NCI-H1105 treated with DMSO at 0.1 percent for 48 hours (cell line): ENCODE measurements around the gene CNOT6.
A peak's percentile ranks its signal among the peaks of the same experiment; 100 is the strongest.

Source experiments
- DNase-seq: peaks from one replicate; lab custom pipeline; 2025; lab: John Stamatoyannopoulos, UW

CNOT6 gene

DNA sequence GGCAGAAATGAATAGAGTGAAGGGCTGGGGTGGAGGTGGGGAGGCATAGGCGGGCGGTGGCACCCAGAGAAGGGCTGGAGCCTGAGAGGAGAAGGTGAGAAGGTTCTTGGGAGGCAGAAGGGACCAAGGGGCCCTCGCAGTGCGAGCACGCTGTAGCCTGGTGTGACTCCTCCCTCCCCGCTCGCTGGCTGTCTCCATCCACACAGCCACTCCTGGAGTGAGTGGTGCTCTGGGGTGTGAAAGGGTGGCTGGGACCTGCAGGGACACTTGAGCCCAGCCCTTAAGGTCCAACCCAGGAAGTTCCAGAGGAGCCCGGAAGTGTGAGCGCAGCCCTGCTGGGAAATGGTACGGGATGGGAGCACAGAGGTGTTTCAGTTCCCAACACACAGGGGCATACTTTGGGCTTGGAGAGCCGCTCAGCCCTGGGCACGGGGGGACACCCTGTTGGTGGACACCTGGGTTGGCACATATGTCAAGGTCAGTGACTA lies 106.4 kb downstream of the CNOT6 start:
- DNase-seq: no peak

DNA sequence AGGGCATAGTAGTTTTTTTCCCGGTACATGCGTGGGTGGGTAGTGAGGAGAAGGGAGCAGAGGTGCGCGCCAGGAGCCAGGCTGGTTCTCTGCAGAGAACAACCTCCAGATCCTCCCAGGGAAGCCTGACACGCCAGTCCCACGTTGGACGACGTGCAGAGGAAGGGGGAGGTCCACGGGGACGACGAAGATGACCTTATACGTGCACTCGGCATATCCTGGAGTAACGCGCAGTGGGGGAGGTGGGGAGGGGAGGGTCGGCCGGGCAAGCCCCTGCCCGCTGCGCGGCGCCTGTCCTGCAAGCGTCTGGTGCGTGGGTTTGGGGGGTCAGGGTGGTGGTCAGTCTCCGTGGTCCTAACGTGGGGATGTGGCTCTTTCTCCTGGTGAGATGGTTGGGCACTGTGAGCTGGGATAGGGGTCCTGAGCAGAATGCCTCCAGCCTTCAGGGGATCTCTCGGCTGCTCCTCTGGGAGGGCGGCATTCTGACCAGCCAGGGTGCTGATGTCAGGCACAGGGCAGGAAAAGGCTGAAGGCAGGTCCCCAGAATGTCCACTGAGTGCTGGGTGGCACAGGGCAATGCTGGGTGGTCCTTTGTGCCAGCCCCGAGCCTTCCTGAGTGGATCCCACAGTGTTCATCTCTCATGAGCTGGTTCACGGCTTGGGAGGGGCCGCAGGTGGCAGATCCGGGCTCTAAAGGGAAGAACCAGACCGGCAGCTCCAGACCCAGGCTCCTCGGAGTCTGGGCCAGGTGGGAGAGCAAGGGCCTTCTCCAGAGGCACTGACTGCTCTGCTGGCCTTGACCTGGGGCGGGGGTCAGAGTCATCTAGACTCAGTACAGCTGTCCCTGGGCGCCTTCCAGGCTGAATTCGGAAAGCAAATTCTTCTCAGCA lies 107.7 kb downstream of the CNOT6 start:
- DNase-seq: no peak

DNA sequence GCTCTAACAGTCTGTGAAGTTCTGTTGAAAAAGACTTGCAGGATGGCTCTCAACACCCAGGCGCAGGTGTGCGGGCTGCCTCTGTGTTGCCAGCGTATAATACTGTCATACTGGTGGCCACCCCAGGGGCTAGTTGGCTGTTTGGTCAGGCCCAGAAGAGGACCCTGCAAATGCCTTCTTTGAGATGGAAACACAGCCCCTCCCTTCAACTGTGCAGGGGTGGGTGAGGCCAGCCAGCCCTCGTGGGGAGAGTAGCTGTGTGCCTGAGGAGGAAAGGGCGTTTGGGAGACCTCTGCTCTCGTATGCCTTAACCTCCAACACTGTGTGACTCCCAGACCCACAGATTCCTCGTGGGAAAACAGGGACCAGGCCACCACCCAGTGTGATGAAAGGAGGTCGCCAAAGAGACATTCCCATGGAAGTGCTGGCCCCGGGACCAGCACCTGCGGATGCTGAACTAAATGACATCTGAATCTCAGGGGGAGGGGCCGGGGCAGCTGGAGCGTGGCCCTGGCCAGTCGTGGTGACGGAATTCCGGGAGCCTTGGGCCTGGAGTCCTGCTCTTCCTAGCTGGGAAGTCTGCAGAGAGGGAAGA lies 108.4 kb downstream of the CNOT6 start:
- no peak for DNase-seq

DNA sequence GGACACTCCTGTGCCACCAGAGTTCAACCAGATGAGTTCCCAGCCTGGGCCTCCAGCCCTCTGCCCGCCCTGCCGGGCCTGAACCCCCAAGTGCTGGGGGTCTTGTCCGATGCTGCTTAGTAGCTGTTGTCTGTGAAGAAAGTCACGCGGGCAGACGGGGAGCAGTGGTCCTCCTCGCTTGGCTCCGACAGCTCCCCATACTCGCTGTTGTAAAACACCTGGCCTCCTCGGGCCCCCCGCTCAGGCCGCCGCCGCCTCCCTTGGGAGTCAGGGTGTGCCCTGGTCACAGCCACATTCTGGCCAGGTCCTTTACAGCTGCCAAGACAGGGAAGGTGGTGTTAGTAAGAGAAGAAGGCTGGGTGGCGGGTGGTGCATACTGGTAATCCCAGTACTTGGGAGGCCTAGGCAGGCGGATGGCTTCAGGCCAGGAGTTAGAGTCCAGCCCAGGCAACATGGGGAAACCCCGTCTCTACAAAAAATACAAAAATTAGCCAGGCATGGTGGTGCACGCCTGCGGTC lies 109.0 kb downstream of the CNOT6 start:
- DNase-seq: no peak

DNA sequence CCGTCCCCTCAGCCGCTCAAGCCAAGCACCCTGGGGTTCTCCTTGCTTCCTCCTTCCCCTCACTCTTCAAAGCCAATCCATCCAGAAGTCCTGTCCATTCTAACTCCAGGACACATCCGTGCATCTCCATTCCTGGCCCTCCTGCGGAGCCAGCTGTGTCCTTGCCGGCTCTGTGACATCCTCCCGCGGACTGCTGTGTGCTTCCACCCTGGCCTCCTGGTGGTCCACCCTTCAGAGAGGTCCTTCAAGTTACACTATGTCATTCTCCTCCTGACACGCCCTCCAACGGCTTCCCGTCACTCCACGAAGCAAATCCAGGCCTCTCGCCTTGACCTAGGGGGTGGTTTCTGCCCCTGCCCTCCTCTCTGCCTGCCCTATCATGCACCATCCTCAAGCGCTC lies 110.1 kb downstream of the CNOT6 start:
- DNase-seq: no peak

DNA sequence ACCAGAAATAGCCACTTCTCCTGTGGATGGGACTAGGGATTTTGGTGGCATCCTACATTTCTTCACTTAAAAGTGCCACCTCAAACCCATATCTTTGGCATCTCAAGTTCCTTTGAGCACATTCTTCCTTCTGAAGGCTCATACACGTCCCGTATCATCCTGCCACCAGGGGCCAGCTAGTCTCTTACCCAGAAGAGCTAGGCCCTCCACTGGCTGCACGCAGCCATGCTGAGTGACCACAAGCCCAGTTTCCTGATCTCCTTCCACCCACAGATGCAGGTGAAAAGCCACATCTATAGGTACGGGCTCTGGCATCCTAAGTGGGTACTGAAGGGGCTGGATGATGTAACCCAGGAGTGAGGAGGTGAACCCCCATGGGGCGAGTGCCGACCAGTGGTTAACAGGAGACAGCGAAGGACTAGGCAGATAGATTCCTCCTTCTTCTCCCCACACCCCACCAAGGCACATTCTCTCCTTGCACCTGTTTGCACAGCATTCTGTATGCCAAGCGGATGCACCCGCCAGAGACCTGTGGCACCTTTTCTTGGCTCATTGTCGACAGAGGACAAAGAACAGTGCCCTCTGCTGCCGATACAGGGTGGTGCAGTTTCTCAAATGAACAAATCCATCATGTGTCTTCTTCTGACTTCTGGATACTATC lies 111.5 kb downstream of the CNOT6 start:
- DNase-seq: peak; percentile 41

DNA sequence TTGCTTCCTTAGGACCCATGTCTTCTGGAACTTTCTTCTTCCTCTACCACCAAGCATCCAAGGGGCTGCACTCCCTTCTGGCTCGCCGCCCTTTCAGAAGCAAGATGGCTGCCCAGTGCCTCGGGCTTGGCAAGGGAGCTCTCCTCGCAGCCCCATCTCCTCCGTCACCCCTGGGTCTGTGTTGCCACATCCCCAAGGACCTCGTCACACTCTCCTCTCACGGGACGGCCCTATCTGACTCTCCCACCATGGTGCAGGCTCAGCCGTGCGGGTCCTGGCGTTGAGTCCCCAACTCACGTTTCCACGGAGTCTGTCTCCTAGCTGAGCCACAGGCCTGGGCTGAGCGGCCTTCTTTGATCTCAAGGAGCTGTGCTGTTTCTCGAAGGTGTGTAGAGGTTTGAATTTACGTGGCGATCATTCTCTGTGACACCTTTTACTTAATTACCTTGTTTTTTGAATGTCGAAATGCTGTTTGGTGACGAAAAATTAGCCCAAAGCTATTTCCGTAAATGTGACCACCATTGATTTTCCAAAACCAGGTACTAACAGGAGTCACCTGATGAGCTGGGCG lies 112.1 kb downstream of the CNOT6 start:
- no peak for DNase-seq

DNA sequence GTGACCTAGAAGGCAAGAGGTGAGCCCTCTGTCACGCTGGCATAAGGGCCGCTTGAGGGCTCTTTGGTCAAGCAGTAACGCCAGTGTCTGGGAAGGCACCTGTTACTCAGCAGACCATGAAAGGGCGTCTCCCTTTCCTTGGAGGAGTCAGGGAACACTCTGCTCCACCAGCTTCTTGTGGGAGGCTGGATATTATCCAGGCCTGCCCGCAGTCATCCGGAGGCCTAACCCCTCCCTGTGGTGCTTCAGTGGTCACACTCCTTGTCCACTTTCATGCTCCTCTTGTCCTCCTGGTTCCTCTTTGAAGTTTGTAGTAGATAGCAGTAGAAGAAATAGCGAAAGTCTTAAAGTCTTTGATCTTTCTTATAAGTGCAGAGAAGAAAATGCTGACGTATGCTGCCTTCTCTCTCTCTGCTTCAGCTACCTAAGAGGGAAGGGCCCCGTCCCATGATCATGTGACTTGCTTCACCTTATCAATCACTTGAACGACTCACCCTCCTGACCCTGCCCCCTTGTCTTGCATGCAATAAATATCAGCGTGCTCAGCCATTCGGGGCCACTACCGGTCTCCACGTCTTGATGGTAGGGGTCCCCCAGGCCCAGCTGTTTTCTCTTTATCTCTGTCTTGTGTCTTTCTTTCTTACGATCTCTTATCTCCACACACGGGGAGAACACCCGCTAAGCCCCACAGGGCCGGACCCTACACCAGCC lies 113.8 kb downstream of the CNOT6 start:
- no peak for DNase-seq

DNA sequence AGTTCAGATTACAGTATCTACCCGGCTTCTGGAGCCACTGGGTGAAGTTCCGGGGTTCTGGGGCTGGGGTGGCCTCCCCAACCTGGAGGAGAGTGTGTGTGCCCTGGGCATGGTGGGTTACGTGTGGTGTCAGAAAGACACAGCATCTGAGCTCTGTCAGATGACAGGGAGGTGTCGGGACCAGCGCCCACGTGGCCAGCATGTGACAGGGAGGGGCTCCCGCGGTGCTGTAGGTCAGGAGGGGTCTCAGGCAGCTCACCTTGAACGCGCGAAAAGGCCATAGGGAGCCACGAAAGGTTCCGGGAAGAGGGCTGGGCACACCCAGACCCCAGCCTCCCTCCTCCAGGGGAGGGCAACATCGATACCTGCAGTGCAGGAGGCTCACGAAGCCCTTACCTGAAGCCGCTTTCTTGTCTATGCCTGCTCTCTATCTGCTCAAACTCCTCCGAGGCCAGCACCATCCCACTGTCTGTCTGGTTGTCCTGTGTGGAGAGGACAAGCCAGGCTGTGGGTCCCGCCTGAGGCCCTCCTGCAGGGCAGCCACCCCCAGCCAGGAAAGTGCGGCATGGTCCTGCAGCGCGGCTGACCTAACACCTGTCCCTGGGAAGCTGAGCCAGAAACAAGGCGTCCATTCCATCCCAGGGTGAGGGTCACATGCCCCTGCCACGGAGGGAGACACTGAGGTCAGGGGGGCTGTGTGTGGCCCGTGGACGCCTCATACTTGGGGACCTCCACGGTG lies 114.6 kb downstream of the CNOT6 start:
- DNase-seq: no peak

DNA sequence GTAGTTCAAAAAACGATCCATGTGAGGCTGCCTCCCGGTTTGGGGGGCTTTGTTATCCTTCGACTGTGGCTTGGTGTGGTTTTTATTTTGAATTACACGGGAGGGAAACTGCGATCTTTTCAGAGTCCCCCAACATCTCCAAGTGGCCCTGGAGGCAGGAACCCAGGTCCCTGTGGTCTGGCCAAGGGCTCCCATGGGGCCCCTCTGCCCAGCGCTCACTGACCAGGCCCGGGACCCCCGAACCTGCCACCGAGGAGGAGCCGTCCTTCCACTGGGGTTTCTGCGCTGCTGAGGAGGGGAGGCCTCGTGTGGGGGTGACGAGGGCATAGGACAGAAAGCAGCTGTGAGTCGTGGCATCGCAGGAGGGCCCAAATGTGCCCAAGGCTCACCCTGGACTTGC lies 115.2 kb downstream of the CNOT6 start:
- DNase-seq: no peak

DNA sequence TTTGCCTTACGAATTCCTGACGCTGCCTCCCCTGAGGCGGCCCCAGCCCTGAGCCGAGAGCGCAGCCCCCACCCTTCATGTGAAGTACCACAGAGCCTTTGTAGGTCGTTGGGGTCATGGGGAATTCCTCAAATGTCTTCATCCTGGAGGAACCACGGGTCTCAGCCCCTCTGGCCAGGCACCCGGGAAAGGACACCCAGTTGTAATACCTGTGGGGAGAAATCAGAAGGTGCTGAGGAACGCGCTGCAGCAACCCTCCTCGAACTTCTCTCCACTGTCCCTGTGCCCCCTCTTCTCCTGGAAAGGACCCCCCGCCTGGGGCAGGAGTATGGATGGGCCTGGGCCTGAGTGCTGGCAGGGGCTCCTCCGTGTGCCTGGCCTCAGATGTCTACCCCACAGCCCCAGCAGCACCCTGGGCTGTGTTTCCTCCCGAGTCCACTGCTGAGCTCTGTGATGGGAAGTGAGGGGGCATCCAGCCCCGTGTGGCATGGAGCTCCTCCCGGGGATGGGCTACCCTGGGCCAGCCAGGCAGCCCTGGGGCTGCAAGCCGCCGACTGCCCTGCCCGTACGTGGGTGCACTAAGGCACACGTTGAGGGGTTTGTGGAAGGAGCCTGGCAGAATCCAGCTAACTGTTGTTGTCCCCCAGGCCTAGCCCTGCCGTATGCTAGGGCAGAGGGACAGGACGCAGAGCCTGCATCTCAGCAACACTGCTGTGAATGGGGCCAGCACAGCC lies 115.8 kb downstream of the CNOT6 start:
- DNase-seq: no peak

DNA sequence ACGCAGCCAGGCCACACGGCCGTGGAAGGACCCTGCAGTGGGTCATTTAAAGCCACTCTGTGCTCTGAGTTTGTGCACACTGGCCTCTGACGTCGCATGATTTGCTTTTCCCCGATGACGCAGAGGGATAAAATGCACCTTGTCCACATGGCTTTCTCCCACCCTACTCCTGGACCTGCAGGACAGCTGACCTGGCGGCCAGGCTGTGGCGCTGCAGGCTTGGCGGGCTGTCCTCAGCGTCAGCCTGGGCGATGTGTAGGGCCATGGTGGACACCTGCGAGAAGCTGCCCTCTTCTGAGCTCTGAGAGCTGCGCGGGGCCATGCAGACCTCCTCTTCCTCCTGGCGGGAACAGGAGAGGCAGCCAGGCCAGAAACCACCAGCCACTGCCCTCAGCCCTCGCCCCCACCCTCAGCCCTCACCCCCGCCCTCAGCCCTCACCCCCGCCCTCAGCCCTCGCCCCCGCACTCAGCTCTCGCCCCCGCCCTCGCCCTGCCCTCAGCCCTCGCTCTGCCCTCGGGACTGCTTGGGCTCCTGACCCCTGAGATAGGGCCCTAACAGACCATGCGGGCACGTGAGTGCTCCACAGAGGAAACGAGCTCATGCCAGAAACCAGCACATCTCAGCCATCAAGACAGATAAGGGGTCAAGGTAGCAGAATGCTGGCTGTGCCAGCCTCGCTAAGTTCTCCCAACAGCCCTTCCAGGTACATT lies 117.1 kb downstream of the CNOT6 start:
- DNase-seq: no peak

DNA sequence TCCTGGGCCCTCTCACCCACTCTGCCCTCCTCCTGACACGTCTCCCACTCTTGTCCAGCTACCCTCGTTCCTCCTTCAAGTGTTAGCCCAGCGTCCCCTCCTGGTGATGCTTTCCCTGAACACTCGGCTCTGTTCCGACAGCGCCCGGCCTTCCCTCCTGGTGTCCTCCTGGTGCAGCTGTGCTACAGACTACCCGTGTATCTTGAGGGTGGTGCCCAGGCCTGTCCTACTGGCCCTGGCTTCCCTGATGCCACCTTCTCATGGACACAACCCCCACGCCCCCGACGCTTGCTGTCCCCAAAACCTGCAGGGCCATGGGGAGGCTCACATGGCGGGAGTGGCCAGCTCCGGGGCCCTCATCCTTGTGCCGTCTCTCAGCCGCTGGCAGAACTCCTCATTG lies 118.5 kb downstream of the CNOT6 start:
- no peak for DNase-seq

DNA sequence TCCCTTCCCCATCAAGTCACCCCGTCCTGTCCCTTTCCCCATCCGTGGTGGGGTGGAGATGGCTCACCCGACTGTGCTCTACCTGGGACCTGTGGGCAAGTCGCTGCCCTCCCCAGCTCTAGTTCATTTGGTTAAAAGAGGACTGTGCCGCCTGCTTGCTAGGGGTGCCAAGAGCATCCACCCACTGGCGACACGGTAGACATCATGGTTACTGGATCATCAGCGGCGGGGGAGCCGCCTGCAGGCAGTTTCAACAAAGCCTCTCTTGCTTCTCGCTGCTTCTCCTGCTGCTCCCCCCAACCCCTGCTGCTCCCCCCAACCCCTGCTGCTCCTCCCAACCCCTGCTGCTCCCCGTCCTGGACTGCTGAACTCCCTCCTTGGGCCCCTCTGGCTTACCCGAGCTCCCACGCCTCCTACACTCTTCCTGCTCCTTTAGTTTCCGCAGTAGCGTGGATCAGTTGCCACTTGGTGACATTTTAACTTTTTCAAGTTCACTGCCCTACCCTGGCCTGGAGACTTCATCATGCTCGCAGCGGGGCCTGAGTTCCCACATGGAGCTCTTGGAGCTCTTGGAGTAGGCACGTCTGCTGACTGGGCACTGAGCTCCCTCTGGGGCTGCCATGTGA lies 119.1 kb downstream of the CNOT6 start:
- DNase-seq: no peak

DNA sequence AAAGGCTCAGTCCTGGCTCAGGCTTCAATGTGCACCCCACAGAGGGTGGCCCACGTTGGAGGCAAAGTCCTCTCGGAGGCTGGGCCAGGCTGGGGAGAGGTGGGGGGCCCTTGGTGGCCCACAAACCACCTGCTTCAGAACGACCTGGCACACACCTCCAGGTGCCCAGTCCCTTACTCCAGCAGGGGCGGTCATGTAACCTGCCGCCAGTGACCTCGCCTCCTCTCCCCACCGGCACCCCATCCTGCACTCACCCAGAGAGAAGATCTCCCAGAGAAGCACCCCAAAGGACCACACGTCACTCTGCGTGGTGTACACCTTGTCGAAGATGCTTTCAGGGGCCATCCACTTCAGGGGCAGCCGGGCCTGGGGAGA lies 119.6 kb downstream of the CNOT6 start:
- no peak for DNase-seq

DNA sequence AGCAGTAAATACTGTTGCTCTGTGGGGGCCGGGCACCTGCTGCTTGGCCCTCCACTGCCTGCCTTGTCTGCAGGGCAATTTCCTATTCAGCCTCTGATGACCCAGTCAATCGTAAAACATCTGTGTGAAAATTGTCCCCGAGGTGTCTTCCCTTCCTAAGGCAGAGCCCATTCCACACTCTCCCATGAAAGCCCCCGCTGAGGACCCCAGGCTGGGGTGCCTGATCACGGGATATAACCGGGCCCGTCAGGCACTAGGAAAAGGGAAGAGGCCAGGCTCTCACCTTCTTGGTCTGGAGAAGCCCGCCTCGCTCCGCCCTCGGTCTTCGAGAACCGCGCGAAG lies 124.3 kb downstream of the CNOT6 start:
- no peak for DNase-seq

DNA sequence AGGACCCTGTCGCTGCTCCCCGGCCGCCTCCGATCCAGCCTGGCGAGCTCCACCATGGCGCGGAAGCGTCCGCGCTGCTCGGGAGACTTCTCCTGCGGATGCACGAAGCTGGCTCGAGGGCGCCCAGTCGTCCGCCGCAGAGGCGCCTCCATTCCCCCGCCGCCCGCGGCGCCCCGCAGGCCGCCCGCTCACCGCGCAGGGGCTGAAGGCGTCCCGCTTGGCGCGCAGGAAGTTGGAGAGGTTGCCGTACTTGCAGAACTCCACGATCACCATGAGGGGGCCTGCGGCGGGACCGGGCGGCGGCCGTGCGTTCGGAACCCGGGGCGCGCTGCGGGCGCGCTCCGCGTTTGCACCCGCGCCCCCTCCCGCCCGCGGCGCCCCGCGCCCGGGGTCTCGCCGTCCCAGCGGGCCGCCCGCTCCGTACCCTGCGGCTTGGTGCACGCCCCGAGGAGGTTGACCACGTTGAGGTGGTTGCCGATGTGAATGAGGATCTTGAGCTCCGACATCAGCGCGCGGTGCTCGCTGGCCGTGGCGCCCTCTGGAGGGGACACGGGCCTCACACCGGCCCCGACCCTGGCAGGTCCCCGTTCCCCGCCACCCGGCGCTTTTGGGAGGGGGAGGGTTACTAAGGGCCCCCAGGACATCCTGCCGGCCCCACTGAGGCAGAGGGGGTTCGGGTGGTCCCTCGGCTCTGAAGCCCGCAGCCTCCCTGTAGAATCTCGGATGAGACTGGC lies 124.8 kb downstream of the CNOT6 start:
- peak; percentile 21 for DNase-seq

DNA sequence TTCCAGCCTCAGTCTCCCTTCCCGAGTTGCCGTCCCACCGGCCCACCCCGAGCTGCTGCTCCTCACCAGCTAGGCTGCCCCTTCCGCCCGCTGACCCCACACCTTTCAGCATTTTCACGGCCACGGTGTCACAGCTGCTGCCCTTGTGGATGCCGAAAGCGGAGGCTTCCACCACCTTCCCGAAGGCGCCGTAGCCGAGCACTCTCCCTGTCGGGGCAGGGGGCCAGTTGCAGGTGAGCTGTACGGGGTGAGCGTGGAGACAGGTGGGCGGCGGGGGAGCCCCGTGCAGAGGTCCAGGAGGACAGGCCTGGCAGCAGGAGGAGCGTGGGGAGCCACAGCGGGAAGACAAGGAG lies 125.4 kb downstream of the CNOT6 start:
- DNase-seq: no peak

DNA sequence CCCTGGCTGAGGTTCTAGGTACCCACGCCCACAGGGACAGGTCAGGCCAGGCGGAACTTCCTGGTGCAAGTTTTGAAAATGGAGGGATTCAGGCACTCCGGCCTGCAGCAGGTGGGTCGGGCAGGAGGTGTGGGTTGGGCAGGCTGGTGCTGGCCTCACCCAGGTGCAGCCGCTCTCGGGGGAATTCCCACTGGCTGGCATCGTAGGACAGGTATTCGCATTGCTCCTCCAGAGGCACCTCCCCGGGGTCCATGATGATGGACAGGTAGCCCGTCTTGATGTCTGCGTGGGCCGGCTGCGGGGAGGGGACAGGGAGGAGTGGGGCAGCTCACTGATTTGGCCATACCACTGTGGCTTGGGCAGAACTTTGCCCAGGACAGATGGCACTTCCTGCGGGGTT lies 125.8 kb downstream of the CNOT6 start:
- no peak for DNase-seq
